HFF-Myc (cell line): ENCODE results near the gene AVPI1.
"Not testable (repeated sequence)": the region's sequence is repeated elsewhere in the genome, so short reads cannot be mapped to it uniquely, and the experiment has no call there.

Source experiments
- DNase-seq: peaks from one replicate; pipeline ENCODE4 v3.0.0-alpha.2; 2011; ENCODE audit warnings: low read depth; ENCODE audit errors: extremely low read depth
- H3K4me3 ChIP-seq: replicated peaks from 2 replicates; pipeline ENCODE4 v1.5.1; 2011; ENCODE audit warnings: low read depth, mild to moderate bottlenecking, control low read depth, low read length
- CTCF ChIP-seq: IDR thresholded peaks from 2 replicates; pipeline ENCODE4 v1.5.1; 2012; ENCODE audit warnings: mild to moderate bottlenecking, low read depth, low read length, control low read depth; ENCODE audit errors: missing control alignments

AVPI1 gene

GRCh38 chr10:97667463-97667862, 19.6 kb downstream of the AVPI1 start:
- TF ChIP-seq CTCF: no peak
- no peak for DNase-seq
- no peak overlapping the region for H3K4me3 ChIP-seq

GRCh38 chr10:97666992-97667391, 20.0 kb downstream of the AVPI1 start:
- TF ChIP-seq CTCF: no peak
- no peak for DNase-seq

GRCh38 chr10:97664282-97664850, 22.7 kb downstream of the AVPI1 start:
- DNase-seq: no peak
- TF ChIP-seq CTCF: no peak

More at GRCh38 chr10:97666992-97667391, 20.0 kb downstream of the AVPI1 start:
- H3K4me3 ChIP-seq: no peak overlapping the region

GRCh38 chr10:97659589-97659988, 27.5 kb downstream of the AVPI1 start:
- DNase-seq: peak; percentile 89
- H3K4me3 ChIP-seq: no peak overlapping the region
- TF ChIP-seq CTCF: no peak

More at GRCh38 chr10:97664282-97664850, 22.7 kb downstream of the AVPI1 start:
- no peak overlapping the region for H3K4me3 ChIP-seq

- H3K4me3 ChIP-seq: no peak overlapping the region
- DNase-seq: no peak
- TF ChIP-seq CTCF: no peak
Measured at GRCh38 chr10:97656777-97657176, 30.3 kb downstream of the AVPI1 start.

GRCh38 chr10:97651773-97652172, 35.3 kb downstream of the AVPI1 start:
- no peak for TF ChIP-seq CTCF
- H3K4me3 ChIP-seq: no peak overlapping the region
- no peak for DNase-seq

- DNase-seq: no peak
- TF ChIP-seq CTCF: no peak
- H3K4me3 ChIP-seq: no peak overlapping the region
Measured at GRCh38 chr10:97650726-97651125, 36.3 kb downstream of the AVPI1 start.

- H3K4me3 ChIP-seq, DNase-seq: not testable (repeated sequence)
Measured at GRCh38 chr10:97649405-97649750, 37.7 kb downstream of the AVPI1 start.
